T-helper 2 cell (primary cell): ENCODE results near the gene LAMTOR5.
"Not testable (repeated sequence)": the region's sequence is repeated elsewhere in the genome, so short reads cannot be mapped to it uniquely, and the experiment has no call there.

Experiments used
- DNase-seq, 5 experiments: peaks; one replicate each; pipeline versions ENCODE4 v3.0.0 to v3.0.0-alpha.2; 2012 to 2022
- total RNA-seq, 2 donors: gene quantifications; one replicate each; lab custom pipeline; 2026; lab: John Stamatoyannopoulos, UW

The LAMTOR5 gene
- 37.7 to 39.6 reads per million in 2 donors for total RNA-seq

DNA sequence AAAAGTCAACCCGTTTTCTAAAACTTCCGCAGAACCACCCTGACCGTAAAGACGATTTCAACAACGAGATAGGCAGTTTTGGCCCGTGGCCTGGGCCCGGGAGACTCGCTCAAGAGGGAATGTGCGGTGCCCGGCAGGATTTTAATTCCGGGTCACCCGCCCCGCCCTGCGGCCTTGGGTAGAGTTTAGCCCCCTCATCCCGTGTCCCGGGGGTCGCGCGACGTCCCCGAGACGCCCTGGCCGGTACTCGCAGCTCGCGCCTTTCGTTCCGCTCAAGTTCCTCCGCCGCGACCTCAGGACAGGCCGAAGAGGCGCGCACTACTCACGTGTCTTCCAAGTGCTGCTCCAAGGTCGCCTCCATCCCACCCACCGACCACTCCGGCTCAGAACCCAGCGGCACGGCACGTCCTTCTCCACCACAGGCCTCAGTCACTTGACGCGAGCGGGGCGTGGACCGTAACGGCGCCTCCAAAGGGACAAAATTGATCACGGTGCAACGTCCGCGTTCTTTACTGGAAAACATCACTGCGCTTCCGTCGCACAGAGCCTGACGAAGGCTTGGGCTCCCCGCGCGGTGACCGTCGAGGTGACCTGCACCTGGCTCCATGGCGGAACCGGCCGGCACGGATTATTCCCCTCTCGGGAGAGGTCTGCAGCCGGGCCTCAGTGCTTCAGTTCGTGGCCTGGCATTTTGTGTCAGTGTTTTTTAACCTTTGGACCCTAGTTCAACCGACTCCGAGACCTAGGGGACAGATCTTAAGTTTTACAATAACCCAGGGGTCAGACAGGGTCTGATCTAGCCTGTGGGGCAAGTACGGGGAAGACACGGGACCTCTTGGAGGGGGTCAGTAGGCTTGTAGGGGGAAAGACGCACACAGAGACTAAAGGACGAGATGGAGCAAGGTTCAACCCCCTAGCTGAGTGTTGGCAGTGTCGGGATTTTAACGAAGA lies at the start of gene LAMTOR5:
LAMTOR5 (minus strand) TSS at position 435 of the 951 bp plus-strand sequence; CDS start at position 361, 74 bp downstream.
- DNase-seq = peak; percentile 75 to 96 (median 86)

DNA sequence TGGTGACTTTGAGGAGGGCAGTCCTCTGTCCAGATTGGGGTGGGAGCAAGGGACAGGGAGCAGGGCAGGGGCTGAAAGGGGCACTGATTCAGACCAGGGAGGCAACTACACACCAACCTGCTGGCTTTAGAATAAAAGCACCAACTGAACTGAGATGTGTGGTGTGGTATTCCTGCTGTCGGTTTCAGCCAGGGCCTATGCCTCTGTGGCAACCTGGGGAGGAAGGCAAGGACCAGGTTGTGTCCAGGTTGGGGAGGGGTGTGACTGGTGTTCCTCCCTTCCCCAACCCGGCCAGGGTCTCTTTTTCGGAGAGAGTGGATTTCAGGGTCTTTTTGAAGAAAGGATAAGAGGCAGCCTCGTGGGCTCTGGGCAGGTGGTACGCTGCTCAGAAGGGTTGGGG lies 49.7 kb upstream of the LAMTOR5 start:
- DNase-seq = no peak

DNA sequence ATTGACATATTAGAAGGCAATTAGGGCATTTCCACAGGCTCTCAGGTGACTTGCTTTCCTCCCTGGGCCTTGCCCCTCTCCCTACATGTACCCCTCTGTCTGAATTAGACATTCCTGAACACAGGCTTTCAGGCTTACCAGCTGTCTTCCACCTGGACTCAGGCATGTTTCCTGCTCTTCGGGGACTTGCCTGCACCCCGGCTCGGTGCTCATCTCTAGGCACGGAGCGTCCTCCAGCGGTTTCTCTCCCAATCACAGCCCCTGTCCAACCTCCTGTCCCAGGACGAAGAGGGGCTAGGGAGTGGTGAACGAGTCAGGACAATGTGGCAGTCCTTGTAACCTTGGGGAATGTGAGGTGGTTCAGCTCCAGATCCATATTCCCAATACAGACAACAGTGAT lies 47.7 kb upstream of the LAMTOR5 start:
- DNase-seq = no peak

DNA sequence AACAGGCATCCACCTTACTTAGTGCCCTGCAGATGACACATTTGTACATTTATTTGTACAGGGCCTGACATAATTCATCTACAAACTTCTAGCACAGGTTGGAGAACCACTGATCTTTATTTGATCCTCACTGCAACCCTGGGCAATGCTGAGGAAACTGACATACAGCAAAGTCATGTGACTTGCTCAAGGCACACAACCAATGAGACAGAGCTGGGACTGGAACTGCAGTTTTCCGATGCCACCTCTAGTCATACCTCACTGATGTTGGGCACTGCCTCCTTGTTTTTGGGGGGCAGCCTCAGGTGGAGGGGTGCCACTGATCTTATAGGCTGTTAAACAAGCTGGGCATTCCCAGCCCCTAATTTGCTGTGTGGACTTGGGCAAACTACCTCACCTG lies 46.8 kb upstream of the LAMTOR5 start:
- no peak for DNase-seq

DNA sequence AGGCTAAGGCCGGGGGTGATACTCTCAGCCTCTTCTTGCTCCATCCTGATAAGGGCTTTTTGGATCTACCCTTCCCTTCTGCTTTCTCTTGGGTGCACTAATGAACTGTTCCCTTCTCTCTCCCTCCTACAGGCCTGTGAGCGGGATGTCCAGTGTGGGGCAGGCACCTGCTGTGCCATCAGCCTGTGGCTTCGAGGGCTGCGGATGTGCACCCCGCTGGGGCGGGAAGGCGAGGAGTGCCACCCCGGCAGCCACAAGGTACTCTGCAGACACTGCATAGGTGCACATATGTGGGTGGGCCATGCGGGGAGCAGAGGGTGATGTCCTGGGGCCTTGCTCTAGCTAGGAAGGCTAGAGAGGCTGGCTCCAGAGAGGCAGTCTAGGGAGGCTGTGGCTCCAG lies 46.3 kb upstream of the LAMTOR5 start:
- DNase-seq = no peak

DNA sequence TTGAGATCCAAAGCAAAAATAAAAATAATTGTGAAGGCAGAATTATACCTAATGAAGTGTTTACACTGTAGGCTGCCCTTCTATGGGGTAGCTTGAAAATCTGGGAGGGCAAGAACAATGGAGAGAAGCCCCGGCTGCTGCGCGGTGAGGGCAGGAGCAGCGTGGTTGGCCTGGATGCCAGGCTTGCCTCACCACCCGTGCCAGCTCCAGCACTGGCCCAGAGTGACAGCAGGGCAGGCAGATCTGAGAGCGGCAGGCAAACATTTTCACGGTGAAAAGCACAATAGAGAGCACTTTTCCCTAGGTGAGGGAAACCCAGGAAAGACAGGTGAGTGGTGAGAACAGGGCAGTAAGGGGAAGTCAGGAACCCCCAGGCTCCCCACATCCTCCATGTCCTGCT lies 44.8 kb upstream of the LAMTOR5 start:
- no peak for DNase-seq

DNA sequence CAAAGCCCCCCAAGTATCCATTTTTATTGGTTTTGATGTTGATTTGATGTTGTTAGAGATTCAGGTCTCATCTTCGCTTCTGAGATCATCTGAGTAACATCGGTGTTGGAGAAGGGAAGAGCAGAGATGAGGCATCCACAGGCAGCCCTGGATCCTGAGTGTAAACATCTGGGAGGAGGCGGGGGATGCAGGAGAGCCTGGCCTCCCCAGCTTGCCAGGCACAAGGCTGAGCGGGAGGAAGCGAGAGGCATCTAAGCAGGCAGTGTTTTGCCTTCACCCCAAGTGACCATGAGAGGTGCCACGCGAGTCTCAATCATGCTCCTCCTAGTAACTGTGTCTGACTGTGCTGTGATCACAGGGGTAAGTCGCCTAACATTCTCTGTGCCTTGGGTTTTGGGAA lies 43.4 kb upstream of the LAMTOR5 start, which contains the start of gene PROK1:
PROK1 (plus strand) TSS at position 221 of the 400 bp plus-strand sequence; CDS start at position 289, 68 bp downstream.
- no peak for DNase-seq

DNA sequence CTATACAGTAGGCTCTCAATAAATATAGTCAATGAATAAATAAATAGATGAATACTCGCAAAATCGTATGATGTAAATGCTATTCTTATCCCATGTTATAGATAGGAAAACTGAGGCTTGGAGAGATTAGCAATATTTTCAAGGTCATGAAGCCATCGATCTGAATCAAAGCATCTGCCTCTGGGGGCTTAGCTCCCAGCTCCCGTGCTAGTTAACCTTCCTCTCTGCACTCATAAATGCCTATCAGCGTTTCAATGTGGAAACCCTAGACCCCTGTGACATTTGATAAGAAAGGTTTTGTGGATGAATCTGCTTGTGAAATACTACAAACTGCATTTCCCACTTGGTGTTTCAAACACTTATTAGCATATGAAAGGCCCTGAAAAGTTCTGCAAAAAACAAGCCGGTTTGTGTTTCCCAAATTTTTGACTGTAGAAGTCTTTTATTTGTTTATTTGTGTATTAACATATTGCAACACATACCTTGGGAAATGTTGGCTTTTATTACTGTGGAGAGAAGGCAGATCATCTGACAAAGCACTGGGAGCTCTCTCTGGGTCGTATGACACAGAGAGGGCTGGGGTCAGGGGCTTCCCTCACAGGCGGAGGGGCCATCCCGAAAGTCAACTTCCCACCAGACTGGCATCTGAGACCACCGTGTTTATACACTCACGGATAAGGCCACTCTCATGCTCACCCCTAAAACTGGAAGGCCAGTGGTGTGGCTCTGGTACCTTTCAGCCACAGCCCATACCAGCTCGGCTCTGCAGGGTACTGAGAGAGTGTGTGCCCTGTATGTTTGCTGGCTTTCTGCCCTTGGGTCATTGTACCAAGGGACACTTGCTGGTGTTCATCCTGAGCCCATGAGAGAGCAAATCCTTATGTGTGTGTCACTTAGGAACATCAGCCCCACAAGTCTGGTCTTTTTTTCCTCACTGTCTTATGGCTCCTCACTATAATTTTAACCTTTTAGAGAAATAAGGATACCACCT lies 42.5 kb upstream of the LAMTOR5 start:
- DNase-seq = no peak

DNA sequence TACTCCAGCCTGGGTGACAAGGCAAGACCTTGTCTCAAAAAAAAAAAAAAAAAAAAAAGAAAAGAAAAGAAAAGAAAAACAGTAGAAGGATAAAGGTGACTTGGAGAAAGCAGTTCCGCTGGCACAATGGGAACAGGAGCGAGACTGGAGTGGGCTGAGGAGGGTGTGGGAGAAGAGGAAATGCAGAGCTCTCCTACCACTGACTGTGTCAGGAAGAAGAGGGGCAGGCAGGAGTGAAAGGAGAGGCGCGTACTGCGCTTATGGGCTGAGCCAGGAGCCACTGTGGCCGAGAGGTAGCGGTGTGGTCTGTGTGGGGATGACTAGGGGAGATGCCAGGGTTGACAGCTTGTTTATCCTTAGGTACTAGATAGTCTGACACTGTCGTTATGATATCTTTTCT lies 37.1 kb upstream of the LAMTOR5 start:
- DNase-seq = no peak

DNA sequence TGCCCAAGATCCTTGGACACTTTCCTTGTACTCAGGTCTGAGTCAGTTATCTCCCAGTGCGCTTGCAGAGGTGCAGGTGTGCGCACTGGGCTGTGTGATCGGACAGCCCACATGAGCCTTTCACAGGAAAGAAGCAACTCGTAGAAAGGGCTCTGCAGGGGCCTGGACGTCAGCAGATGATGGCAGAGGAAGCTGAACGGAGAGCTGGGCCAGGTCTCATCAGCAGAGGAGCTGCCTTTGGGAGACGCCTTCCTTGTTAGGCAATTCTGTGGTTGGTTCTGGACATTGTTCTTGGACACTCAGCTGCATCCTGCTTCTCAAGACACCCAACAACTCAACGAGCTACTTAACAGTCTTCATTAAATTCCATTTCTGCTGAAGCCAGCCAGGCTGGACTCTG lies 36.0 kb upstream of the LAMTOR5 start:
- no peak for DNase-seq

DNA sequence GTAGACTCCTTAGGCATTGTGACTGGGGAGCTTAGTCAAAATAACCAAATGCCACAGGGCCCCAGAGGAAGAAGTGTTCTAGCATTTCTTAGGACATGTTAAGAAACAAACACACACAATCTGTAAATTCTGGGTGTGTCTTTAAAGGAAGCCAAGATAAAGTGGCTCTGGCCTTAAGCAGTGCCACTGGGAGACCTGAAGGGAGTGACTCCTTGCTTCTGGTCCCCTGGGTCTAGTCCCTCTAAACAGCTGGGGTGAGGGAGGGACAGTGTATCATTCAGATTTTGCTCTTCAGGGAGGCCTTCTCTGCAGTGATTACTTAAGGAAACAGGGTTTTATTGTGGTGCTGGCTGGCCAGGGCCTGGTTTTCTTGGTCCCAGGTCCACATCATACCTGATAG lies 34.4 kb upstream of the LAMTOR5 start:
- DNase-seq = no peak

DNA sequence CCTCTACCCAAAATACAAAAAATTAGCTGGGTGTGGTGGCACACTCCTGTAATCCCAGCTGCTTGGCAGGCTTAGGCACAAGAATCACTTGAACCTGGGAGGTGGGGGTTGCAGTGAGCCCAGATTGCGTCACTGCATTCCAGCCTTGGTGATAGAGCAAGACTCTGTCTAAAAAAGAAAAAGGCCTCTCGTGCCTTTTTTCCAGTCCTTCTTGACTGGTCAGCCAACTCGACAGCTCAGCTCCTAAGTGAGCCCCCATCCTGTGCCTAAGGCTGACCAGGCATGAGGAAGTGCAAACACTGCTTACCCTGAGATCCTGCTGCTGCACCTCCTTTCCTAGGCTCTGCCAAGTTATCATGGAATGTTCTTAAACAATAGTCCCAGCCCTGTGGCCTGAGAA lies 33.4 kb upstream of the LAMTOR5 start:
- no peak for DNase-seq

DNA sequence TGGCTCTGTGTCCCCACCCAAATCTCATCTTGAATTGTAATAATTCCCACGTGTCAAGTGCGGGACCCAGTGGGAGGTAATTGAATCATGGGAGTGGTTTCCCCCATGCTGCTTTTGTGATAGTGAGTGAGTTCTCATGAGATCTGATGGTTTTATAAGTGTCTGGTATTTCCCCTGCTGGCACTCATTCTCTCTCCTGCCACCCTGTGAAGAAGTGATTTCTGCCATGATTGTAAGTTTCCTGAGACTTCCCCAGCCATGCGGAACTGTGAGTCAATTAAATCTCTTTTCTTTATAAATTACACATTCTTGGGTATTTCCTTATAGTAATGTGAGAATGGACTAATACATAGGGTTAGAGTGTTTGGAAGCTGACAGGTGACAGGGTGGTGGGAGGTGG lies 32.4 kb upstream of the LAMTOR5 start:
- DNase-seq = not testable (repeated sequence)

DNA sequence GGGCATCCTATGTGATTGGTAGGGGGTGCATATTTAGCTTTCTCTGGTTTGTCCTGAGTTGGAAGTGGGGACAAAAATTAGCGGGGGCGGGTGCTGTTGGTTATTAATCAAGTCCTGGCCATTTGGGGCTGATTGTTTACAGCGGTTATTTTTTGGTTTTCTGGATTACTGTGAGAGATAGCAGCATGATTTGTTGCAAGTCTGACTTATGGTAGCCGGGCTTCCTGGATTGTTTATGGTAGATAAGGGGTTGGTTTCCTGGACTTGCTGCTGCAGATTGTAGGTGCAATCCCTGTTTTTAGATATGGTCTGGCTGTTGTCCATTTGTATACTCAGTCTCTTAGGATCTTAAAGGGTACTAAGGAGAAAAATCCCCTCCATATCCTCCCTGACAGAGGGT lies 31.4 kb upstream of the LAMTOR5 start:
- DNase-seq = no peak

DNA sequence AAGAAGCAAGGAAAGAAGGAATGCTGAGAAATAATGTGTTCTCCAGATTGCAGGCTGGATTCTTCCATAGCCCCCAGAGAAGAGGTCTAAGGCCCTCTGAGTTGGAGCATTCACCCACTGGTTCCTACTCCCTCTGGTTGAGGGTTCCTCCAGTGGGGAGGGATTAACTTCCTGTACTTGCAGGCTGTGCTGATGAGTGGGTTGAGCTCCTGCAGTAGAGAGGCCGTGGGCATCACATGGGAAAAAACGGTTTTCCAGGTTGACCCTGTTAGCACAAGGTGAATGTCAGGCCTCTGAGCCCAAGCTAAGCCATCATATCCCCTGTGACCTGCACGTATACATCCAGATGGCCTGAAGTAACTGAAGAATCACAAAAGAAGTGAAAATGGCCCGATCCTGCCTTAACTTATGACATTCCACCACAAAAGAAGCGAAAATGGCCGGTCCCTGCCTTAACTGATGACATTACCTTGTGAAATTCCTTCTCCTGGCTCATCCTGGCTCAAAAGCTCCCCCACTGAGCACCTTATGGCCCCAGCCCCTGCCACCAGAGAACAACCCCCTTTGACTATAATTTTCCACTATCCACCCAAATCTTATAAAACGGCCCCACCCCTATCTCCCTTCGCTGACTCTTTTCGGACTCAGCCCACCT lies 30.3 kb upstream of the LAMTOR5 start:
- not testable (repeated sequence) for DNase-seq

DNA sequence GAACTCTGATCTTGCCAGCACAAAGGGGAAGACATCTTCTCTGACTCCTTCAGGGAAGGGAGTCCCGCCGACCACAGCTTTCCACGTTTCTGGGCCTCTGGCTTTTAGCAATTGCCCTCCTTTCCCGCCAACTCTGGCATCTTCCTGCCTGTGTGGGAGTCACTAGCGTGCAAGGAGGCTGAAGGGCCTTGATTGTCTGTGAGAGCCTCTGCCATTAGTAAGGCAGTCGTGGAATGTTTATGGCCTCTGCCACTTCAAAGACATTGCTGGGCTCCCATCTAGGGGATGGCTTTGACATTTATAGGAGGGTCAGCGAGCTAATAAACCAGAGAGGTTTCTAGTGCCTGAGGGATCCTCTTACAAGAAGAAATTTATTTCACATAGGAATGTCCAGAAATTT lies 29.1 kb upstream of the LAMTOR5 start:
- DNase-seq = no peak

DNA sequence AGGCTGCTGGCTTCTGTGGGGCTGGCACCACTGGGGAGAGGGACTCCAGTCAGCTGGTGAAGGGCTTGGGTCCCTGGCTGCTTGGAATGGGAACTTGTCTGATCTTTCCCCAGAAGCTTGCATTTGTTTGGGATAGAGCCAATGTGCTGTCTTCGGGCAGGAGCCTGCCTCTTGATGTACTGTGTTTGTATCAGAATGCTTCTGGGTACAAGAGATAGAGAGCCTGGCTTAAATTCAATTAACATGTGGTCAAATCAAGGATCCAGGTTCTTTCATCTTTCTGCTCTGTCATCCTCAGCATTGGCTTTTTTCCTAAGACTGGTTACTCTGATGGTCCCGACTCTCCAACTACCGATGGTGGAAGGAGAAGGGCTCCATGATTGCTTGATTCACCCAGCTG lies 27.5 kb upstream of the LAMTOR5 start:
- DNase-seq = no peak

DNA sequence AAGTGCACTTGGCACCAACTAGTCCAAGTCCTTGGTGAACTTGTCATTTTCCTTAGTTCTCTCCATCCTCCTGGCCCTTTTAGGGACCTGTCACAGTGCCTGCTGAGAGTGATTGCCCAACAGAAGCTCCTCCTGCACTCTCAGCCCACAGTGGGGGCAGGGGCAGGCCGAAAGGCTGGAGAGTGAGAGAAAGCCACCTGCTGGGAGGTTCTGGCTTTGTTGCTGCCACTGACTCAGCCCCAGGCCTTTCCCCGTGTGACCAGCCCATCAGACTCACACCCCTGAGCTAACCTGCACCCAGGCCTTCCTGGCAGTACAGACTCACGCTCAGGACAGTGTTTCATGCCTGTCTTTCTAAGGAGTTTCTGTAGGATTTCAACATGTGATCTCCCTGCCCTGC lies 26.3 kb upstream of the LAMTOR5 start:
- DNase-seq = no peak

DNA sequence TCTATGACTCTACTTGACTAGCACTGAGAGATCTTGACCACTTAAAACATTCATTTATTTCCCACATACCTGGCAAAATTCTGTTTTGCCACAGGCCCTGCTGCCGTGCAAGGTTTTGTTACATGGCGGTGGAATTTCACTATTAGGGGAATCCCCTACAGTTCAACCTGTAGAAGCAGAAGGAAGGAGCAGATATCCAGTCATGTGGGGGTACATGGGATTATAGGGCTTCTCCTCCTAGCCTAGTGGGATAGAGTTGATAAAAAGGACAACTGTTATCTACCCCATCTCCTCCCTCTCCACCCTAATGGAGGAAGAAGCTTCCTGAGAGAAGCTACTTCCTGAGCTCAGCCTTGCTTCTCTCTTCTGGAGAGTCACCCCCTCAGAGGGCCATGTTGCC lies 25.7 kb upstream of the LAMTOR5 start:
- DNase-seq = no peak

DNA sequence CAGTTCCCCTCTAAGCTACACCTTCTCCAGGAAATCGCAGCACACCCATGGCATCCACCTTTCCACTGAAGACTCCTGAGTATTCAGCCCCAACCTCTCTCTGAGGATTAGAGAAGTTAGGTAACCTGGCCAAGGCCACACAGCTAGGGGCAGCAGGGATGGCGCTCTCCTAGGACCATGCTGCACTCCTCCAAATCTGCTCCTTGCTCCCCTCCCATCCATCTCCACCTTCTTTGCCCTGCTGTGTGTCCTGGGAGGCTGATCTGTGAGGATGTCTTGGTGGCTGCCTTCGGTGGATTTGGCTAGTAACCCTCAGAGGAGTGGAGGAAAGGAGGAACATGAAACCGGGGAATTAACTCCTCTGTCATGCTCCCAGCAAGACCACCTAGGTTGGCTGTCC lies 23.4 kb upstream of the LAMTOR5 start:
- DNase-seq = no peak

DNA sequence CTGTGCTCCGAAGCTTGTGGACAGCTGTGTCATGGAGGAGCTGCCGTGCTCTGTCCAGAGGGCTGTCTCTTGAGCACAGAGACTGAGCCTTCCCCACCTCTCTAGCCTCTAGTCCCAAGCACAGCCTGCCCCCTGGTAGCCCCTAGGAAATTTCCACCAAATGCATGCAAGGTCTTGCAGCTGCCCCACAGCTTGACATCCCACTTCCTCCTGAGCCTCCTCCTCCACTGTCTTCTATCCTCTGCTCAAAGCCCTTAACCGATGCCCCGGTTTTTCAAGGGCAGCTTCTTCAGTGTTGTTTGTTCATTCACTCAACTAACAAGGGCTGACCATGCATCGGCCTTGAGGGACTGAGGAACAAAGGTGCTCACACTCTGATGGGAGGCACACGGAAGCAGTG lies 22.9 kb upstream of the LAMTOR5 start:
- no peak for DNase-seq

DNA sequence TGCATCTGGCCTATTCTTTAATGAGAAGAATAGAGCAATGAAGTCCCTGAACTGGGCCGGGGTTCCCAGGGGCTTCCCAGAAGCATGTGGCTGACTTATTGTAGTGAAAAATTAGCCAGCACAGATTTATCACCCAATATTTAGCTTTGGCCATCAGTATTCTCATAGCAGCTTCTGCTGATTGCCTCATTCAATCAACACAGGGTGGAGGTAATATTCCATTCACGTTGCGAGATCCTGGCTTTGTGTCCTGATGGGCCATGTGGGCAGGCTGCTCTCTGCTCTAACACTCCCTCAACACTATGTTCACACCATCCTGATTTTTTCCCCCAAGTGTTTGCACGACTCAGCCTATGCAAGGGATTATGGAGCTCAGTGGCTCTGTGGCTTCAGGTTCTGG lies 21.5 kb upstream of the LAMTOR5 start:
- no peak for DNase-seq

DNA sequence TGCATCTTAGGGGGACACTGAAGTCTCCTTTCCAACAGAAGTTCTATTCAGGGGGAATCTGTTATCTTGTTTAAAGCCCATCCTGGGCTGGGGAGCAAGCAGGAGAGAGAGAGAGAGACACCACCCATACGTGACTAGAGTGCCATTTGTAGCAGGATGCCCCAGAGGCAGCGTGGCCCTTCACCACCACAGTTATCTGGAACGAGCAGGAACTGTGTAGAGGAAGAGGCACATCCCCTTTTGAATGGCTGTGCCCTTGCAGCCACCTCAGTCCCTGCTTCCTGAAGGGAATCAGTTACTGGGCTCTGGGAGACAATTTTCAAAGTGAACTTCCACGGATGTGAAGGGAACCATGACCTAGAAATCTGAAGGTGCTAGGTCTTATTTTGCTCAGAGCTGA lies 19.4 kb upstream of the LAMTOR5 start:
- DNase-seq = no peak
